ENCODE data around the gene E2F3. TPM values are rescaled to one million over a fixed set of nuclear protein-coding genes. Genes with fewer than 3 reads are reported as not detected.

The E2F3 gene
- total RNA-seq, 4 donors from 2014 or later: 2.9 to 5.6 (median 4.2) TPM

DNA sequence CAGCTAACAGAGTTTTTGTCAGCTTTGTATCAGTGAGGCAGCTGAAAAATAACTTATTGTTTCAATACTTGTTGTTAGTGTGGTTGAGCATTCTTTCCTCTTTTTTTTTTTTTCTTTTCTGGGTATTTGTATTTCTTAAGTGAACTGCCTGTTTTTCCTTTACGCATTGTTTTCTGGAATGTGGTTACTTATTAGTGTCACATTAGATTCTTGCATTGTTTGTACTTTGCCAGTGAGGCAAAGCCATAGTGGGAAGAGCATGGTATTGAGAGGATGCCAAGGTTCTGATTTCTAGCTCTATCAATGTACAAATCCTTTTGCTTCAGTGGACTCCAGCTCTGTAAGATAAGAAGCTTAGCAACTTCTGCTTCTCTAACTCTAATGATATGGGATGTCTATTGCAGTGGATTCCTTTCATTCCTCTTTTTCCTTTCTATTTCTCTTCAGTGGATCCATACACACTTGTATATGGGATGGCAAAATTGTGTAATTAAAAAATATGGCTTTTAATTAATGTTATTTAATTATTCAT is 136.5 kb downstream of the E2F3 start:
- Histone ChIP-seq H3K27ac (replicated peaks in 1 of 4) (no peak overlapping the region), H3K4me1 (peaks cover 15 to 44% (median 31%) of the 10 kb centered on the region in 4 donors), H3K9me3 (no peaks in the 10 kb centered on the region), H3K4me3 (no peak overlapping the region), H3K27me3 (no peaks in the 10 kb centered on the region), H3K36me3 (peaks cover 0 to 14% (median 7%) of the 10 kb centered on the region in 4 donors)
- no peak for DNase-seq (ENCODE audit: extremely low spot score)
- WGBS: 96% methylated on average over 1 of the region's 1 CpG
- TF ChIP-seq POLR2A (IDR thresholded peaks at IDR 0.05; ENCODE audit: low read depth) (no peak), EP300 (IDR thresholded peaks at IDR 0.05) (no peak), POLR2AphosphoS5 (IDR thresholded peaks at IDR 0.05) (no peak)
- TF ChIP-seq, protein P1, sequence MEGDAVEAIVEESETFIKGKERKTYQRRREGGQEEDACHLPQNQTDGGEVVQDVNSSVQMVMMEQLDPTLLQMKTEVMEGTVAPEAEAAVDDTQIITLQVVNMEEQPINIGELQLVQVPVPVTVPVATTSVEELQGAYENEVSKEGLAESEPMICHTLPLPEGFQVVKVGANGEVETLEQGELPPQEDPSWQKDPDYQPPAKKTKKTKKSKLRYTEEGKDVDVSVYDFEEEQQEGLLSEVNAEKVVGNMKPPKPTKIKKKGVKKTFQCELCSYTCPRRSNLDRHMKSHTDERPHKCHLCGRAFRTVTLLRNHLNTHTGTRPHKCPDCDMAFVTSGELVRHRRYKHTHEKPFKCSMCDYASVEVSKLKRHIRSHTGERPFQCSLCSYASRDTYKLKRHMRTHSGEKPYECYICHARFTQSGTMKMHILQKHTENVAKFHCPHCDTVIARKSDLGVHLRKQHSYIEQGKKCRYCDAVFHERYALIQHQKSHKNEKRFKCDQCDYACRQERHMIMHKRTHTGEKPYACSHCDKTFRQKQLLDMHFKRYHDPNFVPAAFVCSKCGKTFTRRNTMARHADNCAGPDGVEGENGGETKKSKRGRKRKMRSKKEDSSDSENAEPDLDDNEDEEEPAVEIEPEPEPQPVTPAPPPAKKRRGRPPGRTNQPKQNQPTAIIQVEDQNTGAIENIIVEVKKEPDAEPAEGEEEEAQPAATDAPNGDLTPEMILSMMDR (IDR thresholded peaks at IDR 0.05): no peak
- intact Hi-C loops (cut with DNase I): no loop called here

DNA sequence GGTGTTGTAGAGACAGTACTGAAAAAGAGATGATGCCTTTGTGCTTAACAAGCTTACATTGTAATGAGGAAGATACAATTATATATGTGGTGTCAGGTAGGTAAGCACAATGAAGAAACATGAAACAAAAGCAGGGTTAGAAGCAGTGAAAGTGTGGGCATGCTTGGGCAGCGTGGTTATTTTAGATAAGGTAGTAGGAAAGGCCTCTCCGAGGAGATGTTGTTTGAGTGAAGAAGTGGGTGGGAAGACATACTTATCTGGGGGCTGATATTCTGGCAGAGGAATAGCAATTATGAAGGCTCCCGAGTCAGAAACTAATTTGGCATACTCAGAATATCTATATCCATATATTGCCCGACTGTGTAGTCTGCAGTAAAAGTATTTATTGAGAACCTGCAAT is 137.2 kb downstream of the E2F3 start:
- Histone ChIP-seq H3K4me1 (peaks cover 15 to 43% (median 31%) of the 10 kb centered on the region in 4 donors), H3K9me3 (no peaks in the 10 kb centered on the region), H3K27me3 (no peaks in the 10 kb centered on the region), H3K27ac (replicated peaks in 1 of 4) (no peak overlapping the region), H3K4me3 (no peak overlapping the region), H3K36me3 (peaks cover 0 to 14% (median 7%) of the 10 kb centered on the region in 4 donors)
- intact Hi-C loops (cut with DNase I): no loop called here
- TF ChIP-seq POLR2AphosphoS5 (IDR thresholded peaks at IDR 0.05) (no peak), POLR2A (IDR thresholded peaks at IDR 0.05; ENCODE audit: low read depth) (no peak), EP300 (IDR thresholded peaks at IDR 0.05) (no peak)
- TF ChIP-seq, protein P1 (IDR thresholded peaks at IDR 0.05): no peak
- WGBS: 92% methylated on average over 4 of the region's 4 CpGs
- DNase-seq (ENCODE audit: extremely low spot score): no peak

DNA sequence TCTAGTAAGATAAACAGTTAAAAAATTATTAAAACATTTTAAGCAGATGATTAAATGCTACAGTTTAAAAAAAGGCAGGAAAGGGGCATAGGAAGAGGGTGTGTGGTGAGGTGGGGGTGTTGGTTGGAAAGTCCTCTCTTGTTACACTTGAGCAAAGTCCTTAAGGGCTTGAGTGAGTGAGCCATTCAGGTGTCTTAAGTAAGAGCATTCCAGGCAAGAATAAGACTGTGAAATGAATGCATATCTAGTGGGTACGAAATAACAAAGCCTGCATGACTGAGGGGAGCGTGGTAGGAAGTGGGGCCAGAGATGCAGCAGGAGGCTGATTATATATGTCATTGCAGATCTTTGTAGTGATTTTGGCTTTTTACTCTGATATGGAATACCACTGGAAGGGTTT is 137.7 kb downstream of the E2F3 start:
- Histone ChIP-seq H3K27me3 (no peaks in the 10 kb centered on the region), H3K4me1 (peaks cover 15 to 41% (median 30%) of the 10 kb centered on the region in 4 donors), H3K4me3 (no peak overlapping the region), H3K9me3 (no peaks in the 10 kb centered on the region), H3K36me3 (peaks cover 0 to 14% (median 7%) of the 10 kb centered on the region in 4 donors), H3K27ac (replicated peaks in 1 of 4) (no peak overlapping the region)
- DNase-seq (ENCODE audit: extremely low spot score): no peak
- TF ChIP-seq POLR2A (IDR thresholded peaks at IDR 0.05; ENCODE audit: low read depth) (no peak), EP300 (IDR thresholded peaks at IDR 0.05) (no peak), POLR2AphosphoS5 (IDR thresholded peaks at IDR 0.05) (no peak)
- TF ChIP-seq, protein P1 (IDR thresholded peaks at IDR 0.05): no peak
- intact Hi-C loops (cut with DNase I): no loop called here
- WGBS: 85% methylated on average over 2 of the region's 2 CpGs

DNA sequence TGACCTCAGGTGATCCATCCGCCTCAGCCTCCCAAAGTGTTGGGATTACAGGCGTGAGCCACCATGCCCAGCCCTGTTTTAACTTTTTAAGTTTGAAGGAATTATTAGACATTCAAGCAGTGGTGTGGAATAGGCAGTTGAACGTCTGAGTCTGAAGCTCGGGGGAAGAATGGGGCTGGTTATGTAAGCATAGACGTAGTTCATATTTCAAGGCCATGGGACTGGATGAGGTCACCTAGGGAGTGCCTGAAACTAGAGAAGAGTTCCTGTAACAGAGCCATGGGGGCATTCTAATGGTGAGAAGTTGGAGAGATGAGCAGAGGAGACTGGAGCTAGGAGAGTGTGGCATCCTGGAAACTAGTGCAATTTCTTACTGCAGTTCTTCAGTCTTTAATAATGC is 139.0 kb downstream of the E2F3 start:
- 79% methylated on average over 5 of the region's 5 CpGs for WGBS

More for the DNA sequence above, 139.0 kb downstream of the E2F3 start:
- Histone ChIP-seq H3K9me3 (no peaks in the 10 kb centered on the region), H3K27me3 (no peaks in the 10 kb centered on the region), H3K4me1 (peaks cover 6 to 32% (median 20%) of the 10 kb centered on the region in 4 donors), H3K4me3 (no peak overlapping the region), H3K36me3 (peaks cover 0 to 21% (median 7%) of the 10 kb centered on the region in 4 donors), H3K27ac (replicated peaks in 1 of 4) (no peak overlapping the region)
- no peak for TF ChIP-seq EP300 (IDR thresholded peaks at IDR 0.05)
- TF ChIP-seq, protein P1 (IDR thresholded peaks at IDR 0.05): no peak
- TF ChIP-seq POLR2AphosphoS5 (IDR thresholded peaks at IDR 0.05): no peak
- no peak for TF ChIP-seq POLR2A (IDR thresholded peaks at IDR 0.05; ENCODE audit: low read depth)
- no peak for DNase-seq (ENCODE audit: extremely low spot score)
- intact Hi-C loops (cut with DNase I): no loop called here

Data from esophagus muscularis mucosa (tissue), 4 donors.